ENCODE measurements around the gene SSC5D. TPM values are rescaled to one million over a fixed set of nuclear protein-coding genes. Genes with fewer than 3 reads are reported as not detected.

The SSC5D gene
- total and polyA plus RNA-seq, 2 donors (not counting 1 experiment from before 2014, with no cell fraction given), result 3.0 to 19.7 TPM

DNA sequence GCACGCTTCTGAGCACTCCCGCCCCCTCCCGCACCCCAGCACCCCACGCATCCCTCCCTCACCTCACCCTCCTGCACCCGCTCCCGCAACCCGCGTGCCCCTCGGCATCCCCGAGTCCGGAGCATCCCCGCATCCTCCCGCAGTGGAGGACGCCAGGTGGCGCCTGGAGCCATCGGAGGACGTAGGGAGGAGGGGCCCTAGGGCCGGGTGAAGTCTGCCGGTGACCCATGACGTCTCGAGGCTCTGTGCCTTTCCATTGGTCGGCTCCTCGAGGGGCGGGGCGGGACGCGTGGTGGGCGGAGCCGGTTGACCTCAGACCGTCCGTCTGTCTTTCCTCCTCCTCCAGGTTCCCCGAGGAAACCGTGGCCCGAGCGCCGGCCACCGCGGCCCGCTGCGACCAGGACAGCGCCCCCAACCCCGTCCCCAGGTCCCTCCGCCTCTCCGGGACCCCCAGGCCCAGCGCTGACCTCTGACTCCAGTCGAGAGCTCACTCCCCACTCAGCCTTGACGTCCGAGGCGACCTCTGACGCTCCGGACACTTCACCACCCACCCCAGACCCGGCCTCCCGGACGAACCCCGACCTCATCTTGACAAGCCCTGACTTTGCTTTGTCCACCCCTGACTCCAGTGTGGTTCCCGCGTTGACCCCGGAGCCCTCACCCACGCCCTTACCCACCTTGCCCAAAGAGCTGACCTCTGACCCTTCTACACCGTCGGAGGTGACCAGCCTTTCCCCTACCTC is 28.8 kb downstream of the SSC5D start:
- Histone ChIP-seq H3K4me3 (replicated peaks in 1 of 4; ENCODE audit: control extremely low read depth in 1 of 4, insufficient read depth in 1 of 4, low read depth in 3 of 4, low read length in 4 of 4) (peak overlapping the region in 2 of 4 experiments; percentile 19 to 44), H3K9me3 (ENCODE audit: control insufficient read depth, insufficient read depth, low read depth, low read length) (no peaks in the 10 kb centered on the region), H3K4me1 (ENCODE audit: control insufficient read depth, extremely low read depth, insufficient read depth, low read length) (peaks cover 7% of the 10 kb centered on the region), H4K20me1 (ENCODE audit: control insufficient read depth, extremely low read depth, insufficient read depth, low read length) (no peaks in the 10 kb centered on the region), H3K27me3 (ENCODE audit: control insufficient read depth, insufficient read depth, low read length) (no peaks in the 10 kb centered on the region), H3K27ac (ENCODE audit: insufficient read depth, low read length) (peak overlapping the region; percentile 76), H3K4me2 (ENCODE audit: extremely low read depth, insufficient read depth, low read length) (peak overlapping the region; percentile 23), H3K79me2 (ENCODE audit: control insufficient read depth, insufficient read depth, low read length) (no peaks in the 10 kb centered on the region), H3K9ac (ENCODE audit: insufficient read depth, low read length) (peak overlapping the region; percentile 35), H3K36me3 (ENCODE audit: control insufficient read depth, insufficient read depth, low read length) (peaks cover 4% of the 10 kb centered on the region), H2AFZ (ENCODE audit: low read length) (peak overlapping the region; percentile 26)
- no peak for TF ChIP-seq EZH2 (IDR thresholded peaks at IDR 0.05; ENCODE audit: low read length, missing control alignments)
- TF ChIP-seq, protein P1, sequence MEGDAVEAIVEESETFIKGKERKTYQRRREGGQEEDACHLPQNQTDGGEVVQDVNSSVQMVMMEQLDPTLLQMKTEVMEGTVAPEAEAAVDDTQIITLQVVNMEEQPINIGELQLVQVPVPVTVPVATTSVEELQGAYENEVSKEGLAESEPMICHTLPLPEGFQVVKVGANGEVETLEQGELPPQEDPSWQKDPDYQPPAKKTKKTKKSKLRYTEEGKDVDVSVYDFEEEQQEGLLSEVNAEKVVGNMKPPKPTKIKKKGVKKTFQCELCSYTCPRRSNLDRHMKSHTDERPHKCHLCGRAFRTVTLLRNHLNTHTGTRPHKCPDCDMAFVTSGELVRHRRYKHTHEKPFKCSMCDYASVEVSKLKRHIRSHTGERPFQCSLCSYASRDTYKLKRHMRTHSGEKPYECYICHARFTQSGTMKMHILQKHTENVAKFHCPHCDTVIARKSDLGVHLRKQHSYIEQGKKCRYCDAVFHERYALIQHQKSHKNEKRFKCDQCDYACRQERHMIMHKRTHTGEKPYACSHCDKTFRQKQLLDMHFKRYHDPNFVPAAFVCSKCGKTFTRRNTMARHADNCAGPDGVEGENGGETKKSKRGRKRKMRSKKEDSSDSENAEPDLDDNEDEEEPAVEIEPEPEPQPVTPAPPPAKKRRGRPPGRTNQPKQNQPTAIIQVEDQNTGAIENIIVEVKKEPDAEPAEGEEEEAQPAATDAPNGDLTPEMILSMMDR (conservative IDR thresholded peaks at IDR 0.05 in 1 of 2, IDR thresholded peaks at IDR 0.05 in 1 of 2; ENCODE audit: low read depth in 1 of 2, low read length in 2 of 2), result peak; percentile 84 to 90
- DNase-seq (ENCODE audit: low read depth in 2 of 2), result peak; percentile 81 to 93

DNA sequence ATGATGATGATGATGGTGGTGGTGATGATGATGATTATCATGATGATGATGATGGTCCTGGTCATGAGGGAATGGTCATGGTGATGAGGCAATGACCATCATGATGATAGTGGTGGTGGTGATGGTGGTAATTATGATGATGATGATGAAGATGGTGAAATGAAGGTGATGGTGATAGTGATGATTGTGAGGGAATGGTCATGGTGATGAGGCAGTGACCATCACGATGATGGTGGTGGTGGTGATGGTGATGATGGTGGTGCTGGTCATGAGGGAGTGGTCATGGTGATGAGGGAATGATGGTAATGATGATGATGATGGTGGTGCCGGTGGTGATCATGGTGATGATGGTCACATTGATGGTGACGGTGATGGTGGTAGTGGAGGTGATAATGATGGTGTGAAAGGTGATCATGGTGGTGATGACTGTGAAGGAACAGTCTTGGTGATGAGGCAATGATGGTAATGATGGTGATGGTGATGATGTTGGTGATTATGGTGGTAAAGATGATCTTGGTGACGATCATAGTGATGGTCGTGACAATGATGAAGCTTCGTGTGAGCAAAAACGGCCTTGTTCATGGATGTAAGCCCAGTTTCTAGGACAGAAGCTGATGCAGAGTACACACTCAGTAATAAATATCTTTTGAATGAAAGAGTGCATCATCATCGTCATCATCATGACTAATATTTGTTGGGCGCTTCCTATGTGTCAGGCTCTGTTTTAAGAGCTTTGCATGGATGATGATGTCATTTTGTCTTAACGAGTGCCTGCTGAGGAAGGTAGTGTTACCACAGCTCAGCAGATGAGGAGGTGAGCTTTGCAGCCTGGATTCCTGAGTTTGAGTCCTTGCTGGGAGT is 31.4 kb downstream of the SSC5D start:
- TF ChIP-seq, protein P1 (conservative IDR thresholded peaks at IDR 0.05 in 1 of 2, IDR thresholded peaks at IDR 0.05 in 1 of 2; ENCODE audit: low read depth in 1 of 2, low read length in 2 of 2), result no peak
- no peak for TF ChIP-seq EZH2 (IDR thresholded peaks at IDR 0.05; ENCODE audit: low read length, missing control alignments)
- Histone ChIP-seq H3K27me3 (ENCODE audit: control insufficient read depth, insufficient read depth, low read length) (no peaks in the 10 kb centered on the region), H3K4me3 (replicated peaks in 1 of 4; ENCODE audit: control extremely low read depth in 1 of 4, insufficient read depth in 1 of 4, low read depth in 3 of 4, low read length in 4 of 4) (no peak overlapping the region), H3K9me3 (ENCODE audit: control insufficient read depth, insufficient read depth, low read depth, low read length) (no peaks in the 10 kb centered on the region), H3K9ac (ENCODE audit: insufficient read depth, low read length) (no peak overlapping the region), H3K36me3 (ENCODE audit: control insufficient read depth, insufficient read depth, low read length) (peaks cover 2% of the 10 kb centered on the region), H3K4me1 (ENCODE audit: control insufficient read depth, extremely low read depth, insufficient read depth, low read length) (peaks cover 7% of the 10 kb centered on the region), H2AFZ (ENCODE audit: low read length) (no peak overlapping the region), H3K79me2 (ENCODE audit: control insufficient read depth, insufficient read depth, low read length) (no peaks in the 10 kb centered on the region), H3K4me2 (ENCODE audit: extremely low read depth, insufficient read depth, low read length) (no peak overlapping the region), H4K20me1 (ENCODE audit: control insufficient read depth, extremely low read depth, insufficient read depth, low read length) (no peaks in the 10 kb centered on the region), H3K27ac (ENCODE audit: insufficient read depth, low read length) (peak overlapping the region; percentile 67)
- peak; percentile 70 to 89 for DNase-seq (ENCODE audit: low read depth in 2 of 2)

DNA sequence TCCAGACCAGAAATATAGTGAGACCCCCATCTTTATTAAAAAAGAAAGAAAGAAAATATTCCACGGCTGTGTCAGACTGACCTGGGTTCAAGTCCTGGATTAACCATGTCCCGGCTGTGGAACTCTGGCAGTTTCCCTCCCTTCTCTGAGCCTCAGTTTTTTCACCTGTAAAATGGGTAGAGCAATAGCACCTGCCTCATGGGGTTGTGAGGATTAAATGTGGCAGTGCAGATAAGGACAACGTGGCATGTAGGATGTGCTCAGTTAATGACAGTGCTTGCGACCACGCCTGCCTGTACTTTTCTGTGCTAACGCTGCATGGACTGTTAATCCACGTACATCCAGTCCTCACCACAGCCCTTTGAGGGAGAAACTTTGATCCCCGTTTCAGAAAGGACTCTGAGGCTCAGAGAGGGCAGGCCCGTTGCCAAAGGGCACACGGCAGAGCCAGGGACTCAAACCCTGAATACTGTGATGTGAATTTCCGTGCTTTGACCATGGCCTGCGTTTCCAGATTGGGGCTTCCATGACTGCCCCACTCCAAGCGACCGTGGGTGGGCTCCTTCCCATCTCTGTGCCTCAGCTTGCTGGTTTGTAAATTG is 32.6 kb downstream of the SSC5D start:
- H3K9me3 ChIP-seq (ENCODE audit: control insufficient read depth, insufficient read depth, low read depth, low read length), result no peaks in the 10 kb centered on the region
- no peaks in the 10 kb centered on the region for H4K20me1 ChIP-seq (ENCODE audit: control insufficient read depth, extremely low read depth, insufficient read depth, low read length)
- H3K9ac ChIP-seq (ENCODE audit: insufficient read depth, low read length), result no peak overlapping the region
- TF ChIP-seq, protein P1 (conservative IDR thresholded peaks at IDR 0.05 in 1 of 2, IDR thresholded peaks at IDR 0.05 in 1 of 2; ENCODE audit: low read depth in 1 of 2, low read length in 2 of 2), result no peak
- H3K27me3 ChIP-seq (ENCODE audit: control insufficient read depth, insufficient read depth, low read length), result no peaks in the 10 kb centered on the region
- H3K4me2 ChIP-seq (ENCODE audit: extremely low read depth, insufficient read depth, low read length), result no peak overlapping the region
- no peak overlapping the region for H2AFZ ChIP-seq (ENCODE audit: low read length)
- H3K79me2 ChIP-seq (ENCODE audit: control insufficient read depth, insufficient read depth, low read length), result no peaks in the 10 kb centered on the region
- peaks cover 9% of the 10 kb centered on the region for H3K4me1 ChIP-seq (ENCODE audit: control insufficient read depth, extremely low read depth, insufficient read depth, low read length)
- no peak overlapping the region for H3K4me3 ChIP-seq (replicated peaks in 1 of 4; ENCODE audit: control extremely low read depth in 1 of 4, insufficient read depth in 1 of 4, low read depth in 3 of 4, low read length in 4 of 4)
- no peak for DNase-seq (ENCODE audit: low read depth in 2 of 2)
- H3K36me3 ChIP-seq (ENCODE audit: control insufficient read depth, insufficient read depth, low read length), result peaks cover 2% of the 10 kb centered on the region
- H3K27ac ChIP-seq (ENCODE audit: insufficient read depth, low read length), result no peak overlapping the region

All from fibroblast of lung (primary cell).